ENCODE measurements around the gene SLC12A7. TPM values are rescaled to one million over a fixed set of nuclear protein-coding genes. Genes with fewer than 3 reads are reported as not detected.
A peak's percentile ranks its signal among the peaks of the same experiment; 100 is the strongest.

SLC12A7 gene
- total and polyA plus RNA-seq, 7 donors, result 7.2 to 54.3 (median 16.8) TPM

DNA sequence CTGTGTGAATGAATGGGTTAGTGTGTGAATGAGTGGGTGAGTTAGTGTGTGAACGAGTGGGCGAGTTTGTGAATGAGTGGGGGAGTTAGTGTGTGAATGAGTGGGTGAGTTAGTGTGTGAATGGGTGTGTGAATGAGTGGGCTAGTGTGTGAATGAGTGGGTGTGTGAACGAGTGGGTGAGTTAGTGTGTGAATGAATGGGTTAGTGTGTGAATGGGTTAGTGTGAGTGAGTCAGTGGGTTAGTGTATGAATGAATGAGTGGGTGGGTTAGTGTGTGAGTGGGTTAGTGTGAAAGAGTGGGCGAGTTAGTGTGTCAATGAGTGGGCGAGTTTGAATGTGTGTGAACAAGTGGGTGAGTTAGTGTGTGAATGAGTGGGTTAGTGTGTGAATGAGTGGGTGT lies 67.7 kb downstream of the SLC12A7 start:
- H3K36me3 ChIP-seq, result no peaks in the 10 kb centered on the region
- H3K27ac ChIP-seq, result no peak overlapping the region
- WGBS, 2 donors, result 89 to 91% methylated on average over 5 of the region's 5 CpGs
- no peaks in the 10 kb centered on the region for H3K9me3 ChIP-seq
- TF ChIP-seq POLR2AphosphoS5 (IDR thresholded peaks at IDR 0.05), result no peak
- TF ChIP-seq, protein P1, sequence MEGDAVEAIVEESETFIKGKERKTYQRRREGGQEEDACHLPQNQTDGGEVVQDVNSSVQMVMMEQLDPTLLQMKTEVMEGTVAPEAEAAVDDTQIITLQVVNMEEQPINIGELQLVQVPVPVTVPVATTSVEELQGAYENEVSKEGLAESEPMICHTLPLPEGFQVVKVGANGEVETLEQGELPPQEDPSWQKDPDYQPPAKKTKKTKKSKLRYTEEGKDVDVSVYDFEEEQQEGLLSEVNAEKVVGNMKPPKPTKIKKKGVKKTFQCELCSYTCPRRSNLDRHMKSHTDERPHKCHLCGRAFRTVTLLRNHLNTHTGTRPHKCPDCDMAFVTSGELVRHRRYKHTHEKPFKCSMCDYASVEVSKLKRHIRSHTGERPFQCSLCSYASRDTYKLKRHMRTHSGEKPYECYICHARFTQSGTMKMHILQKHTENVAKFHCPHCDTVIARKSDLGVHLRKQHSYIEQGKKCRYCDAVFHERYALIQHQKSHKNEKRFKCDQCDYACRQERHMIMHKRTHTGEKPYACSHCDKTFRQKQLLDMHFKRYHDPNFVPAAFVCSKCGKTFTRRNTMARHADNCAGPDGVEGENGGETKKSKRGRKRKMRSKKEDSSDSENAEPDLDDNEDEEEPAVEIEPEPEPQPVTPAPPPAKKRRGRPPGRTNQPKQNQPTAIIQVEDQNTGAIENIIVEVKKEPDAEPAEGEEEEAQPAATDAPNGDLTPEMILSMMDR (IDR thresholded peaks at IDR 0.05), result no peak
- no peak for TF ChIP-seq POLR2A (IDR thresholded peaks at IDR 0.05)
- no peak for TF ChIP-seq EP300 (IDR thresholded peaks at IDR 0.05)
- DNase-seq, result peak; percentile 4
- H3K4me3 ChIP-seq, result no peak overlapping the region
- intact Hi-C loops (cut with DNase I), result no loop called here
- H3K4me1 ChIP-seq, result no peaks in the 10 kb centered on the region
- no peaks in the 10 kb centered on the region for H3K27me3 ChIP-seq

DNA sequence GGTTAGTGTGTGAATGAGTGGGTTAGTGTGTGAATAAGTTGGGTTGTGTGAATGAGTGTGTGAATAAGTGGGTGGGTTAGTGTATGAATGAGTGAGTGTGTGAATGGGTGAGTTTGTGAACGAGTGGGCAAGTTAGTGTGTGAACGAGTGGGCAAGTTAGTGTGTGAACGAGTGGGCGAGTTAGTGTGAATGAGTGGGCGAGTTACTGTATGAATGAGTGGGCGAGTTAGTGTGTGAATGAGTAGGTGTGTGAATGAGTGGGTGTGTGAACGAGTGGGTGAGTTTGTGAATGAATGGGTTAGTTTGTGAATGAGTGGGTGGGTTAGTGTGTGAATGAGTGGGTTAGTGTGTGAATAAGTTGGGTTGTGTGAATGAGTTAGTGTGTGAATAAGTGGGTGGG lies 68.5 kb downstream of the SLC12A7 start:
- WGBS, 2 donors, result 88 to 89% methylated on average over 7 of the region's 7 CpGs
- DNase-seq, result no peak
- TF ChIP-seq, protein P1 (IDR thresholded peaks at IDR 0.05), result no peak
- TF ChIP-seq EP300 (IDR thresholded peaks at IDR 0.05) (no peak), POLR2A (IDR thresholded peaks at IDR 0.05) (no peak), POLR2AphosphoS5 (IDR thresholded peaks at IDR 0.05) (no peak)

DNA sequence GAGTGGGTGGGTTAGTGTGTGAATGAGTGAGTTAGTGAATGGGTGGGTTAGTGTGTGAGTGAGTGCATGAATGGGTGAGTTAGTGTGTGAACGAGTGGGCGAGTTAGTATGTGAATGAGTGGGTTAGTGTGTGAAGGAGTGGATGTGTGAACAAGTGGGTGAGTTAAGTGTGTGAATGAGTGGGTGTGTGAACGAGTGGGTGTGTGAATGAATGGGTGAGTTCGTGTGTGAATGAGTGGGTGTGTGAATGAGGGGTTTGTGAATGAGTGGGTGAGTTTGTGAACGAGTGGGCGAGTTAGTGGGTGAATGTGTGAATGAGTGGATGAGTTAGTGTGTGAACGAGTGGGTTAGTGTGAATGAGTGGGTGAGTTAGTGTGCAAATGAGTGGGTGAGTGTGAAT lies 69.2 kb downstream of the SLC12A7 start:
- intact Hi-C loops (cut with DNase I), result no loop called here

More for the DNA sequence above, 68.5 kb downstream of the SLC12A7 start:
- intact Hi-C loops (cut with DNase I), result no loop called here
- no peak overlapping the region for H3K27ac ChIP-seq
- no peaks in the 10 kb centered on the region for H3K4me1 ChIP-seq
- H3K9me3 ChIP-seq, result no peaks in the 10 kb centered on the region
- no peaks in the 10 kb centered on the region for H3K36me3 ChIP-seq
- H3K27me3 ChIP-seq, result no peaks in the 10 kb centered on the region
- H3K4me3 ChIP-seq, result no peak overlapping the region

DNA sequence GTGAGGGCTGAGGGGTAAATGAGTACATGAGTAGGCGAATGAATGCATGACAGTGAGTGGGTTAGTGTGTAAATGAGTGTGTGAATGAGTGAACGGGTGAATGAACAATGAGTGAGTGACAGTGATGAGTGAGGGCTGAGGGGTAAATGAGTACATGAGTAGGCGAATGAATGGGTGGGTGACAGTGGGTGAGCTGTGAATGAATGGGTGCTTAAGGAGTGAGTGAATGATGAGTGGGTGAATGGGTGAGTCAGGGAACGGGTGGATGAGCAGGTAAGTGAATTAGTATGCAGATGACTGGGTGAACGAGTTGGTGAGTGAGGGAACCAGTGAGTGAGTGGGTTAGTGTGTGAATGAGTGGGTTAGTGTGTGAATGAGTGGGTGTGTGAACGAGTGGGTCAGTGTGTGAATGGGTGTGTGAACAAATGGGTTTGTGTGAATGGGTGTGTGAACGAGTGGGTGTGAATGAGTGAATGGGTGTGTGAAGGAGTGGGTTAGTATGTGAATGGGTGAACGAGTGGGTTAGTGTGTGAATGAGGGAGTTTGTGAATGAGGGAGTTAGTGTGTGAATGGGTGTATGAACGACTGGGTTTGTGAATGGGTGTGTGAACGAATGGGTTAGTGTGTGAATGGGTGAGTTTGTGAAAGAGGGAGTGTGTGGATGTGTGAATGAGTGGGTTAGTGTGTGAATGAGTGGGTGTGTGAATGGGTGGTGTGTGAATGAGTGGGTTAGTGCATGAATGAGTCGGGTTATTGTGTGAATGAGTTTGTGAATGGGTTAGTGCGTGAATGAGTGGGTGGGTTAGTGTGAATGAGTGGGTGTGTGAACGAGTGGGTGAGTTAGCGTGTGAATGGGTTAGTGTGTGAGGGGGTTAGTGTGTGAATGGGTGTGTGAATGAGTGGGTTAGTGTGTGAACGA lies 70.4 kb downstream of the SLC12A7 start:
- WGBS, 2 donors, result 78 to 86% methylated on average over 15 of the region's 15 CpGs

More for the DNA sequence above, 69.2 kb downstream of the SLC12A7 start:
- no peaks in the 10 kb centered on the region for H3K4me1 ChIP-seq
- no peak overlapping the region for H3K27ac ChIP-seq
- H3K4me3 ChIP-seq, result no peak overlapping the region
- TF ChIP-seq, protein P1 (IDR thresholded peaks at IDR 0.05), result no peak
- no peak for TF ChIP-seq POLR2A (IDR thresholded peaks at IDR 0.05)
- no peak for TF ChIP-seq EP300 (IDR thresholded peaks at IDR 0.05)
- no peak for TF ChIP-seq POLR2AphosphoS5 (IDR thresholded peaks at IDR 0.05)
- H3K9me3 ChIP-seq, result no peaks in the 10 kb centered on the region
- no peaks in the 10 kb centered on the region for H3K27me3 ChIP-seq
- WGBS, 2 donors, result 88 to 91% methylated on average over 7 of the region's 7 CpGs
- no peaks in the 10 kb centered on the region for H3K36me3 ChIP-seq
- peak; percentile 4 for DNase-seq

More for the DNA sequence above, 70.4 kb downstream of the SLC12A7 start:
- TF ChIP-seq, protein P1 (IDR thresholded peaks at IDR 0.05), result no peak
- Histone ChIP-seq H3K36me3 (no peaks in the 10 kb centered on the region), H3K27ac (no peak overlapping the region), H3K4me1 (no peaks in the 10 kb centered on the region), H3K27me3 (no peaks in the 10 kb centered on the region), H3K9me3 (no peaks in the 10 kb centered on the region), H3K4me3 (no peak overlapping the region)
- intact Hi-C loops (cut with DNase I), result no loop called here
- no peak for DNase-seq

All from sigmoid colon (tissue), 7 donors.